ENCODE data around the gene ZNF587.
"Not testable (repeated sequence)": the region's sequence is repeated elsewhere in the genome, so short reads cannot be mapped to it uniquely, and the experiment has no call there.

The ZNF587 gene

GRCh38 chr19:57812226-57812625 lies 37.4 kb upstream of the ZNF587 start:
- ChIA-PET CTCF (no interaction called here), POLR2A (interaction anchor here (2.0 kb wide), 1 partner anchor 8 kb away, joined by 5 read pairs; no protein-coding TSS in a partner anchor)
- TF ChIP-seq CTCF (IDR thresholded peaks at IDR 0.05; ENCODE audit: insufficient read depth, low read length, missing control alignments), result no peak
- H3K4me3 ChIP-seq (ENCODE audit: low read depth, low read length), result no peak overlapping the region
- no peak for DNase-seq (ENCODE audit: low read depth, low spot score)

GRCh38 chr19:57812975-57813820 lies 36.5 kb upstream of the ZNF587 start:
- H3K4me3 ChIP-seq (ENCODE audit: low read depth, low read length); CTCF ChIA-PET; DNase-seq (ENCODE audit: low read depth, low spot score): not testable (repeated sequence)
- POLR2A ChIA-PET, result interaction anchor here (0.6 to 2.0 kb wide), 2 partner anchors 9 to 54 kb away, joined by 3 to 5 read pairs; no protein-coding TSS in a partner anchor

- CTCF ChIA-PET, result no interaction called here
- POLR2A ChIA-PET, result interaction anchor here (2.0 kb wide), 1 partner anchor 10 kb away, joined by 5 read pairs; no protein-coding TSS in a partner anchor
Measured at GRCh38 chr19:57813919-57814504, 35.6 kb upstream of the ZNF587 start.

GRCh38 chr19:57814505-57815246 lies 35.0 kb upstream of the ZNF587 start, which contains the start of gene ZNF552:
Gene ZNF552 (minus strand): TSS chr19:57814913. CDS start chr19:57814743, 170 bp downstream.
- POLR2A ChIA-PET, result interaction anchor here (0.8 to 2.0 kb wide), 4 partner anchors 10 to 45 kb away, joined by 3 to 7 read pairs (median 4); partner anchors contain the start of genes ZNF586 and ZNF587
- TF ChIP-seq CTCF (IDR thresholded peaks at IDR 0.05; ENCODE audit: insufficient read depth, low read length, missing control alignments), result no peak
- CTCF ChIA-PET, result interaction anchor here (1.0 kb wide), 1 partner anchor 9 kb away, joined by 6 read pairs; no protein-coding TSS in a partner anchor
- peak; percentile 47 for DNase-seq (ENCODE audit: low read depth, low spot score)
- H3K4me3 ChIP-seq (ENCODE audit: low read depth, low read length), result peak within 1 kb of the TSS; percentile 86

More at GRCh38 chr19:57813919-57814504, 35.6 kb upstream of the ZNF587 start:
- DNase-seq (ENCODE audit: low read depth, low spot score), result no peak
- H3K4me3 ChIP-seq (ENCODE audit: low read depth, low read length), result peak overlapping the region; percentile 86
- no peak for TF ChIP-seq CTCF (IDR thresholded peaks at IDR 0.05; ENCODE audit: insufficient read depth, low read length, missing control alignments)

- TF ChIP-seq CTCF (IDR thresholded peaks at IDR 0.05; ENCODE audit: insufficient read depth, low read length, missing control alignments), result no peak
- ChIA-PET POLR2A (interaction anchor here (0.8 to 1.0 kb wide), 3 partner anchors 11 to 46 kb away, joined by 3 to 7 read pairs (median 4); partner anchors contain the start of genes ZNF586 and ZNF587), CTCF (interaction anchor here (1.0 kb wide), 1 partner anchor 10 kb away, joined by 6 read pairs; no protein-coding TSS in a partner anchor)
- DNase-seq (ENCODE audit: low read depth, low spot score), result no peak
- peak overlapping the region; percentile 86; the same call in 1 of the 2 replicates for H3K4me3 ChIP-seq (ENCODE audit: low read depth, low read length)
Measured at GRCh38 chr19:57815247-57816075, 34.2 kb upstream of the ZNF587 start.

- H3K4me3 ChIP-seq (ENCODE audit: low read depth, low read length), result no peak overlapping the region
- no peak for DNase-seq (ENCODE audit: low read depth, low spot score)
- TF ChIP-seq CTCF (IDR thresholded peaks at IDR 0.05; ENCODE audit: insufficient read depth, low read length, missing control alignments), result no peak
- ChIA-PET POLR2A (no interaction called here), CTCF (no interaction called here)
Measured at GRCh38 chr19:57816652-57817051, 33.0 kb upstream of the ZNF587 start.
